NT2/D1 (cell line): Measurements from ENCODE around the gene HNRNPH1.
"Not testable (repeated sequence)": the region's sequence is repeated elsewhere in the genome, so short reads cannot be mapped to it uniquely, and the experiment has no call there.

Experiments
- SUZ12 ChIP-seq: IDR thresholded peaks from 2 replicates; pipeline ENCODE4 v1.6.1; 2011; ENCODE audit not compliant: insufficient read length, insufficient read depth; ENCODE audit errors: extremely low read depth
- YY1 ChIP-seq: IDR thresholded peaks from 2 replicates; pipeline ENCODE4 v1.6.1; 2011; ENCODE audit not compliant: insufficient read length, insufficient read depth

- not testable (repeated sequence) for TF ChIP-seq SUZ12, YY1
Observed at GRCh38 chr5:179661647-179662046, 38.2 kb upstream of the HNRNPH1 start.
